Measurements from ENCODE around the gene DDX24.

Gene DDX24

GRCh38 chr14:94045101-94045500 lies 35.9 kb downstream of the DDX24 start:
- TF ChIP-seq ZBTB7A (IDR thresholded peaks at IDR 0.05; ENCODE audit: low read depth), result no peak
- no peak for TF ChIP-seq TAF1 (IDR thresholded peaks at IDR 0.05; ENCODE audit: low read depth)
- TF ChIP-seq TCF12 (IDR thresholded peaks at IDR 0.05; ENCODE audit: low read depth), result no peak
- TF ChIP-seq MAX (IDR thresholded peaks at IDR 0.05), result no peak
- no peak for TF ChIP-seq CREB1 (IDR thresholded peaks at IDR 0.05; ENCODE audit: low read depth)
- TF ChIP-seq CEBPB (IDR thresholded peaks at IDR 0.05), result no peak
- TF ChIP-seq USF1 (IDR thresholded peaks at IDR 0.05), result no peak
- no peak for TF ChIP-seq YY1 (IDR thresholded peaks at IDR 0.05; ENCODE audit: low read depth)
- no peak for TF ChIP-seq TEAD4 (IDR thresholded peaks at IDR 0.05)
- TF ChIP-seq EP300 (IDR thresholded peaks at IDR 0.05; ENCODE audit: borderline replicate concordance), result no peak
- no peak for TF ChIP-seq NFIC (IDR thresholded peaks at IDR 0.05)
- no peak for TF ChIP-seq FOXM1 (IDR thresholded peaks at IDR 0.05; ENCODE audit: borderline replicate concordance, low read depth)
- TF ChIP-seq REST (IDR thresholded peaks at IDR 0.05; ENCODE audit: low read depth), result no peak
- TF ChIP-seq EGR1 (IDR thresholded peaks at IDR 0.05), result no peak
- TF ChIP-seq RAD21 (IDR thresholded peaks at IDR 0.05; ENCODE audit: low read depth), result no peak

GRCh38 chr14:94044476-94045091 lies 36.4 kb downstream of the DDX24 start:
- TF ChIP-seq USF1 (IDR thresholded peaks at IDR 0.05), result no peak
- no peak for TF ChIP-seq MAX (IDR thresholded peaks at IDR 0.05)
- no peak for TF ChIP-seq YY1 (IDR thresholded peaks at IDR 0.05; ENCODE audit: low read depth)
- TF ChIP-seq REST (IDR thresholded peaks at IDR 0.05; ENCODE audit: low read depth), result no peak
- no peak for TF ChIP-seq RAD21 (IDR thresholded peaks at IDR 0.05; ENCODE audit: low read depth)

GRCh38 chr14:94043756-94044475 lies 37.1 kb downstream of the DDX24 start:
- TF ChIP-seq NFIC (IDR thresholded peaks at IDR 0.05) (no peak), MAX (IDR thresholded peaks at IDR 0.05) (no peak), CREB1 (IDR thresholded peaks at IDR 0.05; ENCODE audit: low read depth) (no peak), CEBPB (IDR thresholded peaks at IDR 0.05) (no peak), FOXM1 (IDR thresholded peaks at IDR 0.05; ENCODE audit: borderline replicate concordance, low read depth) (no peak), RAD21 (IDR thresholded peaks at IDR 0.05; ENCODE audit: low read depth) (no peak), YY1 (IDR thresholded peaks at IDR 0.05; ENCODE audit: low read depth) (no peak), TEAD4 (IDR thresholded peaks at IDR 0.05) (no peak), USF1 (IDR thresholded peaks at IDR 0.05) (no peak), ZBTB7A (IDR thresholded peaks at IDR 0.05; ENCODE audit: low read depth) (no peak), EGR1 (IDR thresholded peaks at IDR 0.05) (no peak), REST (IDR thresholded peaks at IDR 0.05; ENCODE audit: low read depth) (no peak), EP300 (IDR thresholded peaks at IDR 0.05; ENCODE audit: borderline replicate concordance) (no peak), TCF12 (IDR thresholded peaks at IDR 0.05; ENCODE audit: low read depth) (no peak), TAF1 (IDR thresholded peaks at IDR 0.05; ENCODE audit: low read depth) (no peak)

All from Ishikawa (cell line).